Measurements from ENCODE around the gene TBC1D5. TPM values are rescaled to one million over a fixed set of nuclear protein-coding genes. Genes with fewer than 3 reads are reported as not detected.

The TBC1D5 gene
- polyA plus RNA-seq, 1 experiment, result 44.6 TPM

GRCh38 chr3:17300441-17300840, 442.0 kb downstream of the TBC1D5 start:
- no peak for TF ChIP-seq CTCF (IDR thresholded peaks at IDR 0.05; ENCODE audit: low read depth, low read length)
- ChIA-PET CTCF (interaction anchor here (0.8 to 1.4 kb wide), 2 partner anchors 102 to 541 kb away, joined by 3 to 7 read pairs; no protein-coding TSS in a partner anchor), POLR2A (no interaction called here)
- no peak overlapping the region for H3K4me3 ChIP-seq (ENCODE audit: low read depth, low read length)
- H3K27ac ChIP-seq (ENCODE audit: low read depth, low read length), result no peak overlapping the region
- H3K9me3 ChIP-seq (ENCODE audit: control insufficient read depth, insufficient read depth, low read length), result no peaks in the 10 kb centered on the region
- H3K27me3 ChIP-seq (ENCODE audit: control insufficient read depth, insufficient read depth, low read length), result no peaks in the 10 kb centered on the region
- no peak for DNase-seq (ENCODE audit: low read depth, low spot score)

GRCh38 chr3:17298038-17298437, 444.4 kb downstream of the TBC1D5 start:
- Histone ChIP-seq H3K9me3 (ENCODE audit: control insufficient read depth, insufficient read depth, low read length) (no peaks in the 10 kb centered on the region), H3K27me3 (ENCODE audit: control insufficient read depth, insufficient read depth, low read length) (no peaks in the 10 kb centered on the region), H3K27ac (ENCODE audit: low read depth, low read length) (no peak overlapping the region), H3K4me3 (ENCODE audit: low read depth, low read length) (no peak overlapping the region)
- ChIA-PET CTCF (no interaction called here), POLR2A (no interaction called here)
- no peak for DNase-seq (ENCODE audit: low read depth, low spot score)
- TF ChIP-seq CTCF (IDR thresholded peaks at IDR 0.05; ENCODE audit: low read depth, low read length), result no peak

GRCh38 chr3:17292556-17292955, 449.9 kb downstream of the TBC1D5 start:
- Histone ChIP-seq H3K9me3 (ENCODE audit: control insufficient read depth, insufficient read depth, low read length) (no peaks in the 10 kb centered on the region), H3K27ac (ENCODE audit: low read depth, low read length) (no peak overlapping the region), H3K4me3 (ENCODE audit: low read depth, low read length) (no peak overlapping the region), H3K27me3 (ENCODE audit: control insufficient read depth, insufficient read depth, low read length) (no peaks in the 10 kb centered on the region)
- ChIA-PET POLR2A (no interaction called here), CTCF (interaction anchor here (2.0 kb wide), 1 partner anchor 548 kb away, joined by 7 read pairs; no protein-coding TSS in a partner anchor)
- no peak for DNase-seq (ENCODE audit: low read depth, low spot score)
- TF ChIP-seq CTCF (IDR thresholded peaks at IDR 0.05; ENCODE audit: low read depth, low read length), result no peak

- TF ChIP-seq CTCF (IDR thresholded peaks at IDR 0.05; ENCODE audit: low read depth, low read length), result no peak
- no peak overlapping the region for H3K4me3 ChIP-seq (ENCODE audit: low read depth, low read length)
- H3K27ac ChIP-seq (ENCODE audit: low read depth, low read length), result no peak overlapping the region
- no peak for DNase-seq (ENCODE audit: low read depth, low spot score)
- H3K9me3 ChIP-seq (ENCODE audit: control insufficient read depth, insufficient read depth, low read length), result no peaks in the 10 kb centered on the region
- H3K27me3 ChIP-seq (ENCODE audit: control insufficient read depth, insufficient read depth, low read length), result no peaks in the 10 kb centered on the region
- ChIA-PET CTCF (no interaction called here), POLR2A (no interaction called here)
These were observed 451.5 kb downstream of the TBC1D5 start for GRCh38 chr3:17290894-17291293.

- no peak overlapping the region for H3K4me3 ChIP-seq (ENCODE audit: low read depth, low read length)
- H3K27me3 ChIP-seq (ENCODE audit: control insufficient read depth, insufficient read depth, low read length), result no peaks in the 10 kb centered on the region
- no peaks in the 10 kb centered on the region for H3K9me3 ChIP-seq (ENCODE audit: control insufficient read depth, insufficient read depth, low read length)
- CTCF ChIA-PET, result no interaction called here
- no peak overlapping the region for H3K27ac ChIP-seq (ENCODE audit: low read depth, low read length)
- no peak for TF ChIP-seq CTCF (IDR thresholded peaks at IDR 0.05; ENCODE audit: low read depth, low read length)
- POLR2A ChIA-PET, result no interaction called here
- DNase-seq (ENCODE audit: low read depth, low spot score), result no peak
These were observed 453.5 kb downstream of the TBC1D5 start for GRCh38 chr3:17288839-17289399.

Measured in AG04450 (cell line).